ENCODE results near the gene WWOX. TPM values are rescaled to one million over a fixed set of nuclear protein-coding genes. Genes with fewer than 3 reads are reported as not detected.

WWOX gene
- total and polyA plus RNA-seq, 2 of the 4 experiments (the other 2 are of a cell fraction) = 2.7 to 5.4 TPM

GRCh38 chr16:78882150-78882549 is 782.7 kb downstream of the WWOX start:
- Histone ChIP-seq H3K27ac (ENCODE audit: insufficient read depth, low read length) (no peak overlapping the region), H2BK15ac (ENCODE audit: low read depth, low read length) (no peak overlapping the region), H3K9ac (ENCODE audit: low read depth, low read length) (no peak overlapping the region), H3K4me3 (ENCODE audit: insufficient read depth, low read depth, low read length) (no peak overlapping the region), H3K9me3 (ENCODE audit: control insufficient read depth, insufficient read depth, low read length) (peaks cover 9% of the 10 kb centered on the region), H2BK20ac (ENCODE audit: low read depth, low read length) (no peak overlapping the region), H3K4me1 (ENCODE audit: control insufficient read depth, insufficient read depth, low read length) (no peaks in the 10 kb centered on the region), H2BK120ac (ENCODE audit: low read depth, low read length) (no peak overlapping the region), H4K5ac (ENCODE audit: low read depth, low read length) (no peak overlapping the region), H2BK5ac (ENCODE audit: low read depth, low read length, poor library complexity, severe bottlenecking) (no peak overlapping the region), H4K8ac (ENCODE audit: low read depth in 2 of 2, low read length in 2 of 2) (no peak overlapping the region), H4K20me1 (ENCODE audit: insufficient read depth, low read length) (no peaks in the 10 kb centered on the region), H2AK9ac (replicated peaks; ENCODE audit: low read depth, low read length, poor library complexity) (no peak overlapping the region), H3K56ac (ENCODE audit: extremely low read depth, insufficient read depth, low read length) (no peak overlapping the region), H3K4ac (ENCODE audit: low read depth, low read length) (no peak overlapping the region), H3K79me1 (ENCODE audit: low read depth in 1 of 2, low read length in 2 of 2) (no peaks in the 10 kb centered on the region), H2AK5ac (ENCODE audit: low read depth, low read length) (no peak overlapping the region), H3K36me3 (ENCODE audit: control insufficient read depth, insufficient read depth, low read length) (no peaks in the 10 kb centered on the region), H4K91ac (ENCODE audit: insufficient read depth, low read depth, low read length) (no peak overlapping the region), H3K23ac (ENCODE audit: low read depth, low read length) (no peak overlapping the region), H3K27me3 (ENCODE audit: control insufficient read depth, insufficient read depth, low read length) (no peaks in the 10 kb centered on the region), H3K9me1 (ENCODE audit: insufficient read depth, low read length) (no peaks in the 10 kb centered on the region), H2AFZ (replicated peaks; ENCODE audit: low read length, poor library complexity) (no peak overlapping the region), H3K14ac (replicated peaks; ENCODE audit: low read depth, low read length) (no peak overlapping the region), H3K18ac (ENCODE audit: low read depth, low read length) (no peak overlapping the region), H3K4me2 (ENCODE audit: low read depth, low read length) (no peak overlapping the region)
- no TSS peak for BruUV-seq (replicated peaks)
- DNase-seq (no peak), ATAC-seq (ENCODE audit: low read depth) (no peak)
- POLR2A ChIA-PET (ENCODE audit: unreplicated experiment) = no interaction called here
- TF ChIP-seq CHD1 (IDR thresholded peaks at IDR 0.05; ENCODE audit: low read depth, low read length) (no peak), MAZ (IDR thresholded peaks at IDR 0.05; ENCODE audit: borderline replicate concordance, low read depth, low read length) (no peak), FOS (IDR thresholded peaks at IDR 0.05; ENCODE audit: low read depth, low read length) (no peak), POLR2A (IDR thresholded peaks at IDR 0.05; ENCODE audit: low read depth, low read length) (no peak), BHLHE40 (IDR thresholded peaks at IDR 0.05; ENCODE audit: low read depth, low read length) (no peak), CTCF (conservative IDR thresholded peaks at IDR 0.05; ENCODE audit: low read depth, low read length) (no peak), RAD21 (IDR thresholded peaks at IDR 0.05; ENCODE audit: low read length) (no peak), CEBPB (IDR thresholded peaks at IDR 0.05; ENCODE audit: low read depth, low read length) (no peak), MXI1 (IDR thresholded peaks at IDR 0.05; ENCODE audit: borderline replicate concordance, low read depth, low read length) (no peak), ELK1 (IDR thresholded peaks at IDR 0.05; ENCODE audit: borderline replicate concordance, low read depth, low read length) (no peak), RCOR1 (IDR thresholded peaks at IDR 0.05; ENCODE audit: insufficient replicate concordance, low read length) (no peak), MAFK (IDR thresholded peaks at IDR 0.05; ENCODE audit: low read depth, low read length) (no peak), USF2 (IDR thresholded peaks at IDR 0.05; ENCODE audit: low read depth, low read length) (no peak)
- in situ Hi-C loops (cut with MboI; ENCODE audit: low sequenced_read_pairs) = no loop called here
- dilution Hi-C loops (cut with HindIII; ENCODE audit: low sequenced_read_pairs, unreplicated experiment) = no loop called here
- no CpG with 5 or more reads among the region's 3 CpGs for WGBS, 2 experiments (ENCODE audit: extremely low coverage in 2 of 2, insufficient read length in 1 of 2)
- CTCF ChIA-PET = no interaction called here
- intact Hi-C loops (cut with micrococcal nuclease) = no loop called here
